GM18502 (cell line): ENCODE data around the gene NT5C1B.
"Not testable (repeated sequence)": the region's sequence is repeated elsewhere in the genome, so short reads cannot be mapped to it uniquely, and the experiment has no call there.

Source experiments
- ATAC-seq: cut with Tn5 transposase; IDR thresholded peaks from one replicate; pipeline ENCODE4 v1.9.1; 2021; ENCODE audit warnings: mild to moderate bottlenecking; ENCODE audit not compliant: unreplicated experiment, poor library complexity

NT5C1B gene

DNA sequence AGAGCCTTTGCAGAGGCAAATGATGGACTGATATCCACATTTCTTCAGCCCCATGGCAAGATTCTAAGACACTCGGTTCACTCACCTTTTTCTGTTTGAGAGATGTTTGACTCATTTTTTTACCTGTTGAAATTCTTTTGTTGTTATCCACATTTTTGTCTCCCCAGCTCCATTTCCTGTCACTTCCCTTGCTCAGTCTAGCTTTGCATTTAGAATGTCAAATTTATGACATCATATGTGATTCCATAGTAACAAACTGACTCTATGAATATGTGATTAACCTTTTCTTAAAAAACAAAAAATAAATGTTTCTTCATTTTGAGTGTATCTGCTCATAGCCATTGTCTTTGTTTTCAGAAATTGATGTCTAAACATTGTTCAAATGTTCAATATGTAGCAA lies at the start of gene NT5C1B:
TSS of gene NT5C1B (minus strand) at position 216 of the 400 bp plus-strand sequence. CDS start at position 115, 101 bp downstream.
- ATAC-seq = no peak

DNA sequence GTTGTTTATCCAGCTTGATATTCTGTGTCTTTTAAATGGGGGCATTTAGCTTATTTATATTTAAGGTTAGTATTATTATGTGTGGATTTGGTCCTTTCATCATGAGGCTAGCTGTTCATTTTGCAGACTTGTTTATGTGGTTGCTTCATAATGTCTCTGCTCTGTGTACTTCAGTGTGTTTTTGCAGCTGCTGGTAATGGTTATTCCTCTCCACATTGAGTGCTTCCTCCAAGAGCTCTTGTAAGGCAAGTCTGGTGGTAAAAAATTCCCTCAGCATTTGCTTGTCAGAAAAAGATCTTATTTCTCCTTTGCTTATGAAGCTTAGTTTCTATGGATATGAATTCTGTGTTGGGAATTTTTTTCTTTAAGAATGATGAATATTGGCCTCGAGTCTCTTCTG lies 47.8 kb upstream of the NT5C1B start:
- no peak for ATAC-seq

DNA sequence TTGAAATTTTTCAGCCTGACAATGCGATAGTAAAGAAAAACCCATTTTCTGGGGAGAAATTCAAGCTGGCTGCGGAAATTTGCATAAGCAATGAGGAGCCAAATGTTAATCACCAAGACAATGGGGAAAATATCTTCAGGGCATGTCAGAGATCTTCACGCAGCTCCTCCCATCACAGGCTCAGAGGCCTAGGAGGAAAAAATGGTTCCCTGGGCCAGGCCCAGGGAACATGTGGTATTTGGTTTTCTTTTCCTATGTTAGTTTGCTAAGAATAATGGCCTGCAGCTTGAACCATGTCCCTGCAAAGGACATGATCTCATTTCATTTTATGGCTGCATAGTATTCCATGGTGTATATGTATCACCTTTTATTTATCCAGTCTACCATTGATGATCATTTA lies 43.3 kb upstream of the NT5C1B start:
- ATAC-seq = not testable (repeated sequence)

DNA sequence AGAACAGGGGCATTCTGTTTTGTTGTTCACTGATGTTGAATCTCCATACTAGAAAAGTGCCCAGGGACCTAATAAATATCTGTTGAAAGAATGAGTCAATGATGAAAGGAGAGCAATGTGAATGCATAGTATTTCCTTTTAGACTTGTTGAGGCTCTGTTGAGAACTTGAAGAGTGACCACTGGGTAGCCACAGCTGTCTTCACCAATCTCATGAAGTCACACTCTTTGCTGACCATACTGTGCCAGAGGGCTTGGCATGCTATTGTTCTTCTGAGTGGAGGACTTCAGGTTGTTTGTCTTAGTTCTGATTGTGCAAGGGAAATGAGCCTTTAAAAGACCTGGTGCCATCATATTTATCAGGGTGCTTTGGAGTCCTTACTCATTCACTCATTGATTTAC lies 41.6 kb upstream of the NT5C1B start:
- ATAC-seq = no peak

DNA sequence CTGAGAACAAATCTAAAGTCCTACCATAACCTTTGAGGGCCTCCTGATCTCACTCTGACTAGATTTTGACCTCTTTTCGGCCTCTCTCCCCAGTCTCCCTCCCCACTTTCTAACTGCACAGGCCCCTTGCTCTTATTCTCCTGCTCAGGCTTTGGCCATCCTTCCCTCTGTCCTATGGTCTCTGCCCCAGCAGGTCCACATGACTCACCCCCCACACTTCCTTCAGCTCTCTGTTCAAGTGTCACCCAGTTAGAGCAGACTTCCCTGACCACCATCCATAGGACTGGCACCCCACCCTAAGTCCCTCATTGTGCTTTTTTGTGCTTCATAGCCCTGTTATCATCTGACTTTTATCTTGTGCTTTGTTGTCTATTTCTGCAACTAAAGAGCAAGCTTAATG lies 41.2 kb upstream of the NT5C1B start:
- ATAC-seq = no peak

DNA sequence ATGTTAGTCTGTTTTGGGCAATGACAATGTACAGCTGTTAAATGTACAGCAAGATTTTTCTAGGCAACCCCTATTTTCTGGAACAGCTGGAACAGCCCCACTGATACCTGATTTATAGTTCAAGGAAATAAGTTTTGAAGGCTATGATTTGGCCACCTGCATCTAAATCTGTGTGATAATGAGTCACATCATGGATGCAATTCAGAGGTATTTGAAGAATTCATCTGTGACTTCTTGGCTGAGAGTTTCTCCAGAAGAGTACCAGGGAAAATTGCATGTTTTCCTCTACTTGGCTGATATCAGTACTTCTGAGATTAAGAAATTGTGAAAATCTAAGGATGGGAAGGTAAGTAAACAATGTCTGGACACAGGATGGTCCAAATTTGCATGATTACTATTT lies 40.7 kb upstream of the NT5C1B start:
- ATAC-seq = no peak

DNA sequence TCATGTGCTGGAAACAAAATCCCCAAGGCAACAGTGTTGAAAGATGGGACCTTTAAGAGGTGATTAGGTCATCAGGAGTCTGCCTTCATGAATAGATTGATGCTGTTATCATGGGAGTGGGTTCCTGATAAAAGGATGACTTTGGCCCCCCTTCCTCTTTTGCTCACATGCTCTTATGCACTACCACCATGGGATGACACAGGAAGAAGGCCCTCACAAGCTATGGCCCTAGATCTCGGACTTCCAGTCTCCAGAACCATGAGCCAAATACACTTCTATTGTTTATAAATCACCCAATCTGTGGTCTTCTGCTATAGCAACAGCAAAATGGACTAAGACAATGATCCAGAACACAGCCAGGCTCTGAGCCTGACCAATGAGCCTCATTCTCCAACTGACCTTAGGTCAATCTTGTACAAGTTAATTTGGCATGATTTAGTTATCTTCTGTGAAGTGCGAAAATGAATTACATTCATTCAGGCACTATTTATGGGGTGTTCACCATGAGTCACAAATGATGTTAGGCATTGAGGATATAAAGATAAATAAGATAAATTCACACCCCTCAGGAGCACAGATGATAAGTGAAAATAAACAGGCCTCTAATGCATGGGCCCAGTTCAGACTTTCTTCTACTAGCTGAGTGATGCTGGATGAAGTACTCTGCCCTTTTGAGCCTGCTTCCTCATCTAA lies 37.7 kb upstream of the NT5C1B start:
- ATAC-seq = no peak

DNA sequence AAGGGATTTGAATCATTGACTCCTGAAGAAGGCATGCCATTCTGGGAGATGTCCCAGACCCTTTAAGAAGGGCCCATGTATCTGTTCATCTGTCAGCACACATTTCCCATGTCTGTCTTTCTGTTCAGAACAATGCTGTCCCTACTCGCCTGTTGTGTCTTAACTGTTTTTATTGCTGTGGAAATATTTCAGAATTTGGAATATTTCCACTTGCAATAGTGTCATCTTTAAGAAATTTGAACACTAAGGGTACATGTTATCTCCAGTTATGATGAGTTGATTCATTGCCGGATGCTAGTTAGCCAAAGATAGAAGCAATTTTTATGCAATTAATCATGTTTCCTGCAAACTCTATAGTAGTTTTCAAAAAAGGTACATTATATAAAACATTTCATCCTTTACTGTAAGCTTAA lies 36.9 kb upstream of the NT5C1B start:
- ATAC-seq = no peak

DNA sequence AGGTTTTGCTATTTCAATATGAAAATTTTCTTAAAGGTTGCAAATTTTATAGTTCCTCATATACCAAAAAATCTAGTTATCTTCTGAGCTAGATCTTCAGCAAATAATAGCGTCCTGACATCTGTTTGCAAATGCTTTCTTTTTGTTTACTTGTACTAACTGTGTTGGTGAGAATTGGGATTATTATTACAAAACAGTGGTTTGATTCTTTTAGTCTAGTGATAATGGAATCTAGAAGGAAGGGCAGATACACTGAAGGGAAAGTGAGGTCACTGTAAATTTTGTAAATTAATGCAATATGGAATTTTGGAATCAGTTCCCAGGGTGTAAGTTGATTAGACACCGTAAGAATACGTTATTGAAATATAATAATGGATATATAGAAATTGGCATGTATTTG lies 36.2 kb upstream of the NT5C1B start:
- no peak for ATAC-seq

DNA sequence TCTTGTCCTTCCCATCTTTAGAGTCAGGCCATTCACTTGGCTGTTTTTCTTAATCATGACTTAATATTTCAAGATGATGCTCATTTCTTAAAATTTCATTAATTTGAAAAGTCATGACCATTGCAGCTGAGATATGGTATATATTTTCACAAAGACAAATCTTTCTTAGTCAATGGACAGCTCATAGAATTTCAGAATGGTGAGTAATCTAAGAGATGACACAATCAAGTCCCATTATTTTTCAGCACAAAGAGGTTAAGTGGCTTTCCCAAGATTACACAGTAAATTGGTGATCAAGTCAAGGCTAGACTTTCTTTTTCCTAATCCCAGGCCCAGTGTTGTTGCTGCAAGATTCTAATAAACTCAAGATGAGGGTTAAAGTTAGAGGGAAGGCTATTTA lies 34.4 kb upstream of the NT5C1B start:
- ATAC-seq = no peak

DNA sequence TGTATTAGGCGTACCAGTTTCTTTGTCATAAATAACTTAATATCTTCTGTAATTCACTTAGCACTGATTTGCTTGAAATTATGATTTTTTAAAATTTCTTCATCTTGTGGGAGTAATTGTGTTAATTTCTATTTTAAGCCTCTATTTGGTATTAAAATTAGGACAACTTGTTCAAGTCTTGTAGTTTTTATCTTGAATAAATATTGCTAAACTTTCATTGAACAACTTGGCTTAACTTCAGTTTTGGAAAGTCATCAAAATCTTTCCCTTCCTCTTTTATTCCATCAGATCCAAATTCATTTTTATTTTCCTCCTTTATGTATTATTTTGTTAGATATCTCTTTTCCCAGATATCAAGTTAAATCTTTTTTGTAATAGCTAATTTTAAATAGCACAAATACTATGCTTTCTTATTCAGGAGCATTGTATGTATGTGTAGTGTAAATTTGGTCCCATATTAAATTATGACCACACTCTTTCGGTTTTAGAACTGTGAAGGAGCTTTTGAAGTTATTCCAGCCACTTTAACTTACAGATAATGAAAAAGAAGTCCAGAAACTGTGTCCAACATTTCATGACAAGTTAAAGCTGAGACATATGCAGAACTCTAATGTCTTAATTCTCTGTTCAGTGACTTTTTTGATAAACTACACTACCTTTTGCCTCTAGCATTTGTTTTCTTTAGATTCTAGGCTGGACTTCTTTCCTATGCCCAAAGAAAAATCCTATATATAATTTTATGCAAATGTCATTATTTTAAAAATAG lies 31.7 kb upstream of the NT5C1B start:
- no peak for ATAC-seq

DNA sequence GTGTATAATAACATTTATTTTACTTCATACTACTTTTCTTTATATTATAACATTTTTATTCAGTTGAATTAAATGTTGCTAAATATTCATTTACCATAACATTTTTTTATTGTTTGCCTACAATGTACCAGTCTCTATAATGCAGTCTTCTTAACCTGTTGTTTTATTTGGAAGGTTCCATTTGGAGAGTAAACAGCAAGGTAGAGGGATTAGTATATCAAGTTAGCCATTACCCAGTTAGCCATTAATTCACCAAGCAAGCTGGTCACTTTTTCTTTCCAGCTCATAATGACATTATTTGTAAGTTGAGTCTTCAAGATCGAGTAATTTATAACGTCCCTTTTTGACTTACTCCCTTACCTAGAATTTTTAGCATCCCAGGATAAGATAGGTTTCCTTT lies 29.7 kb upstream of the NT5C1B start:
- ATAC-seq = no peak

DNA sequence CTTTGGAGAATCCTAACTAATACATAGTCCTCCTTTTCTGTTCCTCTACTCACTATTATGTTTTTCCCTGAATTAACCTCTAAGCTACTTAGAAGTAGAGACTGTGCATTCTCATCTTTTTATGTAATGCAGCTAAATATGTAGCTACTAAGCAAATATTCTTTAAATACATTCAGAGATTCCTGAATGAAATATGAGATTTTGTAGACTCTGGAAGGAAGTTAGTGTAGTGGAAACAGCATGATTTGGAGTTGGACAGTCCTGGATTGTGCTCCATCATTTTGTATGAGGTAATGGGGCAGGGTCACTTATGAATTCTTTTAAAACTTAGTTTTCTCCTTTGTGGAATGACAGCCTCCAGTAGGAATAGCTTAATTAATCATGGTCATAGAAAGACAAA lies 24.7 kb upstream of the NT5C1B start:
- ATAC-seq = no peak

DNA sequence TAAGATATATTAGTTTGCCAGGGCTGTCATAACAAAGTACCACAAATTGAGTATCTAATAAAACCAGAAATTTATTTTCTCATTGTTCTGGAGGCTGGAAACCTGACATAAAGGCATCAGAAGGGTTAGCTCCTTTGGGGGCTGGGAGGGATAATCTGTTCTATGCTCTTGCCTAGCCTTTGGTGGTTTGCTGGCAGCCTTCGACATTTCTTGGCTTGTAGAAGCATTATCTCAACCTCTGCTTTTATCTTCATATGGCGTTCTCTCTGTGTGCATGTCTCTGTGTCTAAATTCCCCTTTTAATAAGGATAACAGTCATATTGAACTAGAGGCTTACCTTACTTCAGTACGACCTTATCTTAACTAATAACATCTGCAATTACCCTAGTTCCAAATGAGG lies 22.8 kb upstream of the NT5C1B start:
- ATAC-seq = no peak

DNA sequence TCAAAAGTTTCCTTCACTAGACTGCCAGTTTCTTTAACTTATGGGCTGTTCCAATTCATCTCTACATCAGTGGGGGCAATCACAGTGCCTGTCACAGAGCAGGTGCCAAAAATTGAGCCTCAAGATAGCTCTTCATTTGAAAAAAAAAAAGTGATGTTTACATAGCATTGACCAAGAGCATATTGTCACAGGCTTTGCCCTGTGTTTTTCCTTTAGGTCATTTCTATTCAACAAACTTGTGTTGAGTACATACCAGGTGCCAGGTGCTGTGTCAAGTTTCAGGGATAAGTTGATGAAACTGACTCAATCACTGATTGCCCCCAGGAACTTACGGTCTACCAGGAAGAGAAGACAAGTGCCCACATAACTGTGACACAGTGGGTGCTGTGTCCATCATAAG lies 22.2 kb upstream of the NT5C1B start:
- ATAC-seq = no peak

DNA sequence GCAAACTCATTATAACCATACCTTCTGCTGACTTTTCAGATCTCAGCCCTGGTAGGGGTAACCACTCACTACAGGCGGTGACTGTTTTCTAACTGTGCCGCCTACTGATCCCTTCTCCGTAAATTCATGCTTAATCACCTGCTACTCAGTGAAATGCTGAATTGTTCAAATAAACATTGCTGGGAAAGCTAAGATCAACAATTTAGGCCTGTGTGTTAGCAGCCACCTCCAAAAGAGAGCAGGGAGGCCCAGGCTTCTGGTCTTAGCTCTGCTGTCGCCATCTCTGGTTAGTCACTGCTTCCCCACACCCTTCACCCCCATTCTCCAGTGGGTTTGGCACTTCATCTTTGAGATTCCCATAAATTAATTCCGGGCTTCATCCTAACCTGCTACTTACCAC lies 21.8 kb upstream of the NT5C1B start:
- no peak for ATAC-seq

DNA sequence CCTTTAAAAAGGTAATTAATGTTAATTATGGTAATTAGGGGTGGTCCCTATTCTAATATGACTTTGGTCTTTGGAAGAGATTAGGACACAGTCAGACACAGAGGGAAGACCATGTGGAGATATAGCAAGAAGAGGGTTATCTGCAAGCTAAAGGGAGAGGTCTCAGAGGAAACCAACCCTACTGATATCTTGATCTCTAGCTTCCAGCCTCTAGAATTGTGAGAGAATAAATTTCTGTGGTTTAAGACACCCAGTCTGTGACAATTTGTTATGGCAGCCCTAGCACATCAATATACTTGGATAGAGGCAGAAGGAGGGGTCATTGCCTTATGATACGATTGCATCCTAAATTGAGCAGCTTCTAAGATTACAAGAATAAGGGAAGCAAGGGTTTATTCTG lies 21.3 kb upstream of the NT5C1B start:
- ATAC-seq = no peak

DNA sequence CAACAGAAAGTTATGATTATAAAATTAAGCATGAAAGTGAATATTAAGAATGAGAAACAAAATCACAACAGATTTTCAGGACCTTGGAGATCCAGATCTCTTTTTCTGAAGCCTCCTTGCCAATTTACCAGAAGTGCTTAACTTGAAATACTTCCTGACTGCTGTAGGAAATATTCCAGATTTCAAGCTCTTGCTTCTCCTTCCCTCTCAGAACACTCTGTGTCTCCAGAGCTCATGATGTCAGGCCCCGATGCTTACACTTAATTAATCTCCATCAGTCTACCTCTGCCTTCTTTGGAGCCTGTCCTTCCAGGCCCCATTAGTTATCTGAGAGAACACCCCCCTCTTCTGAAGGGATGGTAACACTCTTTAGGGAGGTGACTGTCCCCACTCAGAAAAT lies 20.7 kb upstream of the NT5C1B start:
- ATAC-seq = no peak

DNA sequence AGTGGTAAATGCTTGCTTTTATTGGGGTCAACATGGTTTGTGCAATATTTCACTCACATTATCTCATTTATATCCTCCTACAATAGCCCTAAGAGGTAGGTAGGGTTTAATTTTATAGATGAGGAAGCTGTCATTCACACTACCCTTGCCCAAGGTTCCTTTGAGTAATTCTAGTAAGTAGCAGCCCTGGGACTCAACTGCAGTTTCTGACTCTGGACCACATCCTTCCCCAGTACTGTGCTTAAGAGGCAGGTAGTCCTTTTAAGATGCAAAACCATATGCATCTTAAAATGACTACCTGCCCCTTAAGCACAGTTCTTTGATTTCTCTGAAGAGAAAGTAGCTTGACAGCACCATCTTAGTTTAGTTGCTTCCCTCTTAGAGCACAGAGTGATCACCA lies 15.7 kb upstream of the NT5C1B start:
- peak; percentile 48 for ATAC-seq

DNA sequence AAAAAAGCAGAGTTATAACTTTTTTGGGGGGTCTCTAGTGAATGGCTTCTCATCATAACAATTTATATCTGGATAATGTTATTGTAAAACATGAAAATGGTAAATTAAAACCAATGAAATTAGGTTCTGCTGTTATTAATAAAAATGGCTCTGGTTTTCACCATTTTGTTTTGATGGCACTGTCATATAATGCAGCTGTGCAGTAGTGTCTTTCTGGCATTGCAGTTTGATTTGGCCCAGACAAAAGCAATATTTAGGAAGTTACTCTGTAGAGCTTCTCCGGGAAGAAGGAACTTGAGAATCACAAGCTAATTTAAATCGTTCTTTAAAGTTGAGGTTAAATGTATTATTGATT lies 15.1 kb upstream of the NT5C1B start:
- ATAC-seq = no peak

DNA sequence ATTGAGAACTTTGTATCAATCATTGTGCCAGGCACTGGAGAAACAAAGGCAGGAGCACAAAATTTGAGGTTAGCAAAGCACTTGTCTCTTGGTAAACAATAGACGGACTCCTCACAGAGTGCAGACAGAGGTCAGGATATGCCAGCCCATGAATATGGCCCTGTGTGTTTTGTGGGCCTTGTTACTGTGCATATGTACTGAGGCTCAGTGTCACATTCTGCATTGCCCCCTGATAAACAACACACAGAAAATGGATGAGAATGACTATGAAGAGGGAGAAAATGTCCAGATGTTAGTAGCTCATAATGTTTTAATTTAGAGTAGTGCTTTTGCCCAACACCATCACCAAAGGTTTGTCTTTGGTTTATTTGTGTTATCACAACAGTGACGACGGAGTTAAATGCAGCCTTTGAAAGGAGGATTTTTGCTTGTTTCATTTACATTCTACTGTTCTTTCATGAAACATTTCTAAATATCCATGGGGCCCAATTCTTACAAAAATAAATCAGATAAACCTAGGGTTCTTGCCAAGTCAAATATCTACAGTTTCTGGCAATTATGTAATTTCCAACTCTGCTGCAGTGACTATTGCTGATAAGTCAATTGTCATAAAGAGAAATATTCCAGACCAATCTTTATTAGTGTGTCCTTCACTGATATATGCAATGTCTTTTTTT lies 14.6 kb upstream of the NT5C1B start:
- no peak for ATAC-seq

DNA sequence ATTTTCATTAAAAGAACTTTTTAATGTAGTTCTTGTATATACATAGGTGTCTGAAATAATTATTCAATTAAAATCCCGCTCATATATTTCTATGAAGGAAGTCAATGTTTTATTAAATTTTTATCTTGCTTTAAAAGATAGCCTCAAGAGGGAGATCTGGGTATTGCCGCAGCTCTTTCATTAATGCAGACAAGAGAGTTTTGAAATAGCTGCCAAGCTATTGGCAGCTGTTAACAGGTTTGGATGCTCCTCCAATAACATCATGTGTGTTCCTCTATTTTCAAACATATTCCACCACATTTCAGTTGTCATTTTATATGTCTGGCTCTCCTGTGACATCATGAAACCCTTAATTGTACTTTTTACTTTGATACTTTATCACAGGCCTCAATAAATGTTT lies 12.9 kb upstream of the NT5C1B start:
- ATAC-seq = no peak
